OCI-LY7 (cell line): Measurements from ENCODE around the gene NCKAP5. TPM values are rescaled to one million over a fixed set of nuclear protein-coding genes. Genes with fewer than 3 reads are reported as not detected.

Experiments
- BruUV-seq: library from RNA; stranded (reverse); fragments of 400-500 nt; replicated peaks from 2 replicates; lab custom pipeline; 2021; lab: Mats Ljungman, UMichigan
- CTCF ChIA-PET: fragments of 300-600 bp; sonication (Branson Sonifier 250); formaldehyde crosslinking; loops from one replicate; lab custom pipeline; 2022; ENCODE audit warnings: antibody characterized with exemption; ENCODE audit not compliant: unreplicated experiment; lab: Charles Lee
- POLR2A ChIA-PET: fragments of 300-600 bp; sonication (Branson Sonifier 250); formaldehyde crosslinking; loops from one replicate; lab custom pipeline; 2022; ENCODE audit warnings: antibody characterized with exemption; lab: Charles Lee
- DNase-seq: peaks from one replicate; pipeline ENCODE4 v3.0.0-alpha.2; 2015; ENCODE audit warnings: low spot score
- H2AFZ ChIP-seq: fragments of 200-600 bp; sonication (generic), shearing (Covaris generic); 2 replicates; pipeline ENCODE4 v1.6.1; 2014; ENCODE audit warnings: mild to moderate bottlenecking, antibody characterized with exemption, low read length, moderate library complexity
- H3K27ac ChIP-seq: fragments of 200-600 bp; sonication (generic); 2 replicates; pipeline ENCODE4 v1.5.1; 2014; ENCODE audit warnings: mixed run types, low read depth, mild to moderate bottlenecking, moderate library complexity, low read length, inconsistent platforms; ENCODE audit not compliant: poor library complexity, severe bottlenecking
- H3K36me3 ChIP-seq: fragments of 200-600 bp; sonication (generic); 2 replicates; pipeline ENCODE4 v1.6.1; 2014; ENCODE audit warnings: mild to moderate bottlenecking, antibody characterized with exemption, low read length, moderate library complexity, mixed read lengths; ENCODE audit not compliant: insufficient read depth
- H3K4me1 ChIP-seq: fragments of 200-600 bp; sonication (generic); 2 replicates; pipeline ENCODE4 v1.5.1; 2014; ENCODE audit warnings: mild to moderate bottlenecking, low read length; ENCODE audit not compliant: insufficient read depth, poor library complexity, severe bottlenecking
- H3K4me2 ChIP-seq: fragments of 200-600 bp; sonication (generic); 2 replicates; pipeline ENCODE4 v1.6.1; 2014; ENCODE audit warnings: mild to moderate bottlenecking, low read length
- H3K4me3 ChIP-seq: fragments of 200-600 bp; sonication (generic); 2 replicates; pipeline ENCODE4 v1.5.1; 2014; ENCODE audit warnings: mild to moderate bottlenecking, low read depth, low read length; ENCODE audit not compliant: poor library complexity, severe bottlenecking
- H3K79me2 ChIP-seq: fragments of 200-600 bp; sonication (generic); 2 replicates; pipeline ENCODE4 v1.6.1; 2016; ENCODE audit warnings: low read depth, mild to moderate bottlenecking, low read length, moderate library complexity, mixed read lengths; ENCODE audit not compliant: insufficient read depth
- H3K9me2 ChIP-seq: fragments of 200-600 bp; sonication (generic); 2 replicates; pipeline ENCODE4 v1.6.1; 2016; ENCODE audit warnings: mild to moderate bottlenecking, low read length, mixed read lengths; ENCODE audit not compliant: insufficient read depth
- H3K9me3 ChIP-seq: fragments of 200-600 bp; sonication (generic); 2 replicates; pipeline ENCODE4 v1.6.1; 2014; ENCODE audit warnings: mild to moderate bottlenecking, mixed run types, low read length, mixed read lengths
- H4K20me1 ChIP-seq: fragments of 200-600 bp; sonication (generic); 2 replicates; pipeline ENCODE4 v1.6.1; 2014; ENCODE audit warnings: mild to moderate bottlenecking, antibody characterized with exemption, low read length, moderate library complexity, mixed read lengths; ENCODE audit not compliant: insufficient read depth
- CTCF ChIP-seq: fragments of 200-600 bp; sonication (generic); conservative IDR thresholded peaks from 2 replicates; pipeline ENCODE4 v1.5.1; 2014; ENCODE audit warnings: mild to moderate bottlenecking, antibody characterized with exemption, low read length, moderate library complexity, mixed read lengths
- EZH2phosphoT487 ChIP-seq: fragments of 200-600 bp; sonication (generic); IDR thresholded peaks from 2 replicates; pipeline ENCODE4 v1.6.1; 2018; ENCODE audit warnings: low read depth, borderline replicate concordance, mild to moderate bottlenecking, mixed run types, antibody characterized with exemption, low read length, moderate library complexity, mixed read lengths
- intact Hi-C: fragments of 100-400 bp; cut with micrococcal nuclease; formaldehyde crosslinking; loops from one replicate; pipeline ENCODE4 v1.10.0; 2022; ENCODE audit not compliant: unreplicated experiment
- total RNA-seq, 2 experiments: library from RNA; depleted of rRNA in 1 of 2; stranded (reverse); fragments of >200 nt in 1 of 2; shearing (Covaris generic) in 1 of 2; gene quantifications; 2 replicates each; pipeline ENCODE4 v1.2.3, GENCODE V29; 2014 to 2022

NCKAP5 gene
- total RNA-seq, 2 experiments from 2014 or later, result not detected

DNA sequence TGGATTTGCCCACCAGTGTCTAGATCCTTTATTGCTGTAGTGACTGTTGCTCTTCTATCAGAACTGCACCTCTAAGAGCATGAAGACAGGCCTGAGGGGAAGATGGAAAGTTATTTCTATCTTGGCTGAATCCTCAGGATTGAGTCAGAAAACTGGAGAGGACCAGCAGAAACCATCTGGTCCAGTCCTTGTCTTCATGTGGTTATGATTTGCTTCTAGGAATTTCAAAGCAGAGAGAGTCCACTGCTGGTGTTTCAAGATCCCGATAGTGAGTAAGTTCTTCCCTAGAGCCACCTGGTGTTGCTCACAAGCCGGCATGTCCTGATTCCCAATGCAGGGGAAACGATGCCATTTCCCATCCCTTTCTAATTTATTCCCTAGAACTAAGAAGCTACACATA is 84.2 kb downstream of the NCKAP5 start:
- H3K27ac ChIP-seq, result no peak overlapping the region
- no peak overlapping the region for H3K4me2 ChIP-seq
- no peaks in the 10 kb centered on the region for H3K9me2 ChIP-seq
- H3K4me3 ChIP-seq, result no peak overlapping the region
- H3K36me3 ChIP-seq, result no peaks in the 10 kb centered on the region
- H3K9me3 ChIP-seq, result no peaks in the 10 kb centered on the region
- CTCF ChIA-PET, result no interaction called here
- POLR2A ChIA-PET, result no interaction called here
- no peaks in the 10 kb centered on the region for H3K79me2 ChIP-seq
- H4K20me1 ChIP-seq, result no peaks in the 10 kb centered on the region
- DNase-seq, result no peak
- H2AFZ ChIP-seq, result no peak overlapping the region
- no peaks in the 10 kb centered on the region for H3K4me1 ChIP-seq
- TF ChIP-seq CTCF, result no peak
- TF ChIP-seq EZH2phosphoT487, result no peak
- intact Hi-C loops, result no loop called here
- no TSS peak for BruUV-seq

DNA sequence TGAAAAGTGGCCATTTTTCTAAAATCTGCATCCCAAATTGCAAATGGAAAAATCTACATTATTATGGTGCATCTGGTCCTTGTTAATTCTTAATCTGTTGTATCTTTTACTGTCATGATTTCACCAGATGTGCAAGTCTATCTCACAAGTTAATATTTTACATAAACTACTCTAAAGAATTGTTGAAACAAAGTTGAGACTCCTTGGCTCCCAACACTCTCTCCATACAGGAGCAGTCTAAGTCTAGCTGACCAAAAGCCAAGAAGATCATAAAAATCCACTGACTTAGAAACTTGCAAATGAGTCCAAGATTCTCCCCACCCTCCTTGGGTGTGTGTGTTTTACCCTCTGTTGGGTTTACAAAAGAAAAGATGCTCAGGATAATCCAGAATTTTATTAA is 85.1 kb downstream of the NCKAP5 start:
- Histone ChIP-seq H3K27ac (no peak overlapping the region), H3K36me3 (no peaks in the 10 kb centered on the region), H3K9me3 (no peaks in the 10 kb centered on the region), H4K20me1 (no peaks in the 10 kb centered on the region), H3K4me2 (no peak overlapping the region), H2AFZ (no peak overlapping the region), H3K4me1 (no peaks in the 10 kb centered on the region), H3K9me2 (no peaks in the 10 kb centered on the region), H3K79me2 (no peaks in the 10 kb centered on the region), H3K4me3 (no peak overlapping the region)
- ChIA-PET CTCF (no interaction called here), POLR2A (no interaction called here)
- no peak for DNase-seq
- no peak for TF ChIP-seq CTCF
- no peak for TF ChIP-seq EZH2phosphoT487
- no TSS peak for BruUV-seq
- intact Hi-C loops, result no loop called here

DNA sequence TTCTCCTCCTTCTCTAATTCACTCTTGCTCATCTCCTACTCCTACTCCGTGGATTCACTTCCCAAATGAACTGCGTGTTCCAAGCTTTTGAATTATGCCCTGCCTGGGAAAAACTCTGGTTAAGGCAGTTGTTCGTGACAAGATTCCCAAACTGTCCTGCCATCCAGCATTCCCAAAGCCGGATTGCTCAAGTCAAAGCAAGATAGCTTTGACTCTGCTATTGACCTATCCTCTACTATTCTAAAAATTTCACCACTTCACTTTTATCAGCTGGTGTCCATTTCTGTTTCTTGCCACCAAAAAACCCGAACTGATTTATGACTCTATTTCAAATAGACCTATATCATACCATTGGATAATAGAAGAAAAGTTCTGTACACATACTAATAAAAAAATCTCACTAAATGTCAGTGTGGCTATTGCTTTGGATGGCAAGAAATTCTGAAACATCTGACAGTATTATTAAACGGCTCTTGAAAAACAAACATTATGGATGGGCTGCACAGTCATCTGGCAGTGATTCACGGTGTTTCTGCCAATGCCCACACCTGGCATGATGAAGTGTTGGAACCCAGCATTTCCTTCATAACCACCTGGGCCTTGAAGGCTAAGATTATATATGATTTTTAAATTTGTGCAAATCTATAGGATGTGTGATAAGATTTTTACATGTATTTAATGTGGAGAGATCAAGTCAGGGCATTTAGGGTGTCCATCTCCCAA is 87.4 kb downstream of the NCKAP5 start:
- Histone ChIP-seq H3K36me3 (no peaks in the 10 kb centered on the region), H3K4me3 (no peak overlapping the region), H3K79me2 (no peaks in the 10 kb centered on the region), H3K9me3 (no peaks in the 10 kb centered on the region), H3K27ac (no peak overlapping the region), H4K20me1 (no peaks in the 10 kb centered on the region), H3K4me2 (no peak overlapping the region), H3K4me1 (no peaks in the 10 kb centered on the region), H2AFZ (no peak overlapping the region), H3K9me2 (no peaks in the 10 kb centered on the region)
- no TSS peak for BruUV-seq
- ChIA-PET POLR2A (interaction anchor here (0.5 kb wide), 1 partner anchor 807 kb away, joined by 3 read pairs; no protein-coding TSS in a partner anchor), CTCF (no interaction called here)
- intact Hi-C loops, result no loop called here
- no peak for TF ChIP-seq CTCF
- no peak for TF ChIP-seq EZH2phosphoT487
- DNase-seq, result no peak
